Measurements from ENCODE around the gene PLGLB2.
"Not testable (repeated sequence)": the region's sequence is repeated elsewhere in the genome, so short reads cannot be mapped to it uniquely, and the experiment has no call there.

PLGLB2 gene

DNA sequence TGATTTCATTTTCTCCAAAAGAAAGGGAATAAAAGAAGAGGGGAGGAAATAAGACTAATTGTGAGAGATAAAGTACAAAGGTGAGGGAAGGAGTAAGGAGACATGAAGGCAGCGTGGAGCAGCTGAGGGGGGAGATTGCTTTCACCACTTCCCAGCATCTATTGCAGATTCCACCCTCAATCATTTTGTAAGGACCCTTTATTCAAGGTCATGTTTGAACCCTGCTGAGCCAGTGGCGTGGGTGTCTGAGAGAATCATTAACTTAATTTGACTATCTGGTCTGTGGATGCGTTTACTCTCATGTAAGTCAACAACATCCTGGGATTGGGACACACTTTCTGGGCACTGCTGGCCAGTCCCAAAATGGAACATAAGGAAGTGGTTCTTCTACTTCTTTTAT is at the start of gene PLGLB2:
PLGLB2 (plus strand) TSS at position 297 of the 400 bp plus-strand sequence; CDS start at position 364, 67 bp downstream.
- DNase-seq (ENCODE audit: low read depth), result not testable (repeated sequence)

DNA sequence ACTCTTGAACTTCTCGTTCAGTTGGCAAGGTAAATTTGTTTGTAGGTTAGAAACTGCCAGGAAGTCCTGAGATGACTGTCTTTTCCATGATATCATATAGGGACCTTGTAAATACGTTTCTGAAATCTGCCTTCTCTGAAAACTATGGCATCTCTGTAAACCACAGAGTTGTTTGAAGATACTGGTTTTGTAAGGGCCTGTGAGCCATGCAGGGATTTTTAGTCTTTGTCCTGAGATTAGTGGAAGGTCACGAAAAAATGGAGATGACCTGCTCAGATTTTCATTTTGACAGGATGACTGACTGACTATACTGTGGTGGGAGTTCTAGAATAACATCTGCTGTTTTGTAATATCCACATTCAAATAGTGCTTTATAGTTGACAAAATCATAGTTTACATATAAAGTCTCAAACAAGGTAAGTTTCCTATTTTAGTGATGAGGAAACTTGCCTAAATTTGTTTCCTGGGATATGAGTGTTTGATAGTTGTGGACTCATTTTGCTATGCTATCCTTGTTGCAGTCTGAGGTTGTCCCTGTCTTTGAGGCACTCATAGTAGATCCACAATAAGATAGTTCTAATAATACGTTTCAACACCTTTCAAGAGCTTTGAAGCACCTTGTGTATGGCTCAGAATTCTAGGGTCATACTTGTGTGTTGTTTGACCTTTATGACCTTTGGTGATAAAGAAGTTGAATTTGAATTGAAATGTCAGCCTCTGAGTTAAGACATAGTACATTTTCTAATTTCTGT is 43.1 kb upstream of the PLGLB2 start:
- not testable (repeated sequence) for DNase-seq (ENCODE audit: low read depth)

DNA sequence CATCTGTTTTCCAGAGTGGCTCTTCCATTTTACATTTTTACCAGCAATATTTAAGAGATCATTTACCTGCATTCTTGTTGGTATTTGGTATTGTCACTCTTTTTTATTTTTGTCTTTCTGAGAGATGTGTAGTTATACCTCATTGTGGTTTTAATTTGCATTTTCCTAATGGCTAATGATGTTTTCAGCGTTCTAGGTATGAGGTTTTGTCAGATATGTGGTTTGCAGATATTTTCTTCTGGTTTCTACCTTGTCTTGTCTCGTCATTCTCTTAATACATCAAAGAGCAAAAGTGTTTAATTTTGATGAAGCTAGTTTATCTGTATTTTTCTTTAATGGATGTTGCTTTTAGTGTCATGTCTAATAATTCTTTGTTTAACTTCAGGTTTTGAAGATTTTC is 39.5 kb upstream of the PLGLB2 start:
- not testable (repeated sequence) for DNase-seq (ENCODE audit: low read depth)

DNA sequence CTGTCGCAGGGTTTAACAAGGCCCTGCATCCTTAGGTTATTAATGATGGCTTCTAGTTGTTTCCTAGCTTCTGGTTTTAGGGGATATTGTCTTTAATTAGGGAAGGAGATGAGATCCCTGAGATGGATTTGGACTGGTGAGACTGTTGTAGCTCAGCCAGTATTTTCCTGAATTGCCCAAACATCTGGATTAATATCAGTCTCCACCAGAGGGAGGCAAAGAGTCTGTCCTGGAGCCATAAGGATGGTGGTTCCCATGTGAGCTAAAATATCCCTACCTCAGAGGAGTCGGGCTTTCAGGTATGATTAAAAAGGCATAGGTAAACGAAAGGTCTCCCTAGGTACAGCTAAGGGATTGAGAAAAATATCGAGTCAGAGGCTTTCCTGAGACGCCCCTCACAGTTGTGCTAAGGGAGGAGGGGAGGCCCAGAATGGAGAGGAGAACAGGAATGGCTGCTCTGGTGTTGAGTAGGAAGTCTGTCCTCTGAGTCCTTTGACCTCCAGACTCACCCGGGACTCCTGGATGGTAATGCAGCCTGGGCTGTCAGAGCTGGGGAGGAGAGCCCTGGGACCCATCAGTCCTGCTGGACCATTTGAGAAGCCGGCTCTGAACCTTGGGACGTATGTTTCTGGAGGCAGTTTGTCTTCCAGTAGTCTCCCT is 19.8 kb upstream of the PLGLB2 start:
- not testable (repeated sequence) for DNase-seq (ENCODE audit: low read depth)

DNA sequence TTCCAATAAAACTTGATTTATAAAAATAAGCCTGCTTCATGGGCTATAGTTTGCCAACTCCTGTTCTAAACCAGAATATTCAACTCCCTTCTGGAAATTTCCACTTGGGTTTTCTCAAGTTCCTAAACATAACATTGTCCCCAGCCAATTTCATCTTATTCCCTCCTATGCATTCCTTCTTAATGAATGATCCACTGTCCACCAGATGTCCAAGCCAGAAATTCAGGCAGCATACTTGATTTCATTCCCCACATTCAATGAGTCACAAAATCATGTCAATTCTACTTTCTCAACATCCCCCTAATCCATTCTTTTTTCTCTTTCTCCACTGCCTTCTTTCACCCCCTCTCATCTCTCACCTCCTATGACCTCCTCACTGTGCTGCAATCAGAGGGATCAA is 7.0 kb upstream of the PLGLB2 start:
- not testable (repeated sequence) for DNase-seq (ENCODE audit: low read depth)

DNA sequence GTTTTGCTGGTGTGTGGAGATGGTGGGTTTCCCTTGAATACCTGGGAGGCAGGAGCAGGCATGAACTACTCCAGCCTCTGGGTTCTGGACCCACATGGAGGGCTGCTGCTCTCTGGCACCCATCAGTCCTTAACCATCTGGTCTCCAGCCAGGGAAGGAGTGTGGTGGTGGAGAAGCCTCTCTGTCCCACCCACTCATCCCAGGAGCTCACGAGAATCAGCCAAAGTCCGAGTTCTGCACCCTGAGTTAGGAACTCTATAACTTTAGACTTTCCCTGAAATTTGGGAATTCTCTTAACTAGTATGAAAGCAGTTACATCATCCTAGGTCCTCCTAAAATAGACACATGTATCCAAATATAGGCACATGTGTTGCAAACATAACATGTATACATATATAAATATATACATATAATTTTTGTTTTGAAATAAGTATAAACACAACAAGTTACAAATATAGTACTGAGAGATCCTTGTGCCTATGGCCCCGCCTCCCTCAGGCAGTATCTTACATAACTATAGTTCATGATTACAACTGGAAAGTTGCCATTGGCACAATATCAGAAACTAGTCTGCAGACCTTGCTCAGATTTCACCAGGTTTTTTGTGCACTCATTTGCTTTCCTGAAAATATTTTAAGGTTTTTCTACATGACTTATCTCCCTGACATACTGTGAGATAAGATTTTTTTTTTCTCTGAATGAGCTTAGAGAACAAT is 5.3 kb upstream of the PLGLB2 start:
- not testable (repeated sequence) for DNase-seq (ENCODE audit: low read depth)

DNA sequence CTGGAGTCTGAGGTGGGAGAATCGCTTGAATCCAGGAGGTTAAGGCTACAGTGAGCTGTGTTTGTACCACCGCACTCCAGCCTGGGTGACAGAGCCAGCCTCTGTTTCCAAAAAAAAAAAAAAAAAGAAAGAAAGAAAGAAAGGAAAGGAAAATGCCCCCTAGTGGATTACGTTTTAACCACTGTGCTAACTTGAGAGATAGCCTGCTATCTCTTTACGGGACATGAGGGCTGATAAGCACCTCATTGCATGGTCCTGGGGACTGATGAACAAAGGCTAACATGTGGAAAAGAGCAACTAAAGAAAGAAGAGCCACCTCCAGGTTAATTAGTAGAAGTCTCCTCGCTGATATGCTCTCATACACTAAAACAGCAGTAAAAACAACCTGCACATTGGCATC is 4.2 kb upstream of the PLGLB2 start:
- DNase-seq (ENCODE audit: low read depth), result not testable (repeated sequence)

DNA sequence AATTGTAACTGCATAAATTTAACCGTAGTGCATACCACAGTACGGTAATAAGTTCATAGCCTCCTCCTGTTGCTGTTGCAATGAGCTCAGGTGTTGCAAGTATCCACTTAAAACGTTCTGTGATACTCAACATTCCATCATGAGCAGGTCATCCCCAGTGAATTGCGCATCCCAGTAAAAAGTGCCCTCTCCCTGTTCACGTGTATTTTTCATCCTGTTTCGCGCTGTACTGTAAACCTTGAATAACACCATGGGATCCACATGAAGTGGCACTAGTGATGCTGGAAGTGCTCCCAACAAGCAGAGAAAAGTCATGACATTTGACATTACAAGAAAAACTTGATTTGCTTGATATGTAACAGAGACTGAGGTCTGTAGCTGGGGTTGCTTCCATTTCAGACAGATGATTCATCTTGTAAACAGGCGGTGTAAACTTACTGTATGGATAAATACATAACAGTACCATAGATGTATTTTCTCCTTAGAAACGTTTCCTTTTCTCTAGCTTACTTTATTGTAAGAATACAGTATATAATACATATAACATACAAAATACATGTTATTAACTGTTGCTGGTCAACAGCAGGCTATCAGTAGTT is 2.4 kb upstream of the PLGLB2 start:
- not testable (repeated sequence) for DNase-seq (ENCODE audit: low read depth)

DNA sequence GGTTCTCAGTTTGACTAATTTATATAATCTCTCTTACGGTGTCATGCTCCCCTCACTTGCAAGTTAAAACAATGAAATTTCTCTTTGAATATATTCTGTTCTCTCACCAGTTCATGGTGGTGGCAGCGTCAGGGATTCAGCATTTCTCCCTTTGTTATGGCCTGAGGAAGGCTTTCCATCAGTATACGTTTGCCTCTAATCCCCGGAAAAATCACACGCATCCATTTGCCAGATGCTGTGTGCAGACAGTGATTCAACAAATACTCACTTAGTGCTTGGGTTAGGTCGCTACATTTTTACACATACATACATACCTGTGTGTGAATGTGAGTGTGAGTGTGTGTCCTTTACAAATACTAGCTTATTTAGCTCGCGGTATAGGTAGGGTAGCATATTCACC is 637 bp downstream of the PLGLB2 start:
- DNase-seq (ENCODE audit: low read depth), result not testable (repeated sequence)

DNA sequence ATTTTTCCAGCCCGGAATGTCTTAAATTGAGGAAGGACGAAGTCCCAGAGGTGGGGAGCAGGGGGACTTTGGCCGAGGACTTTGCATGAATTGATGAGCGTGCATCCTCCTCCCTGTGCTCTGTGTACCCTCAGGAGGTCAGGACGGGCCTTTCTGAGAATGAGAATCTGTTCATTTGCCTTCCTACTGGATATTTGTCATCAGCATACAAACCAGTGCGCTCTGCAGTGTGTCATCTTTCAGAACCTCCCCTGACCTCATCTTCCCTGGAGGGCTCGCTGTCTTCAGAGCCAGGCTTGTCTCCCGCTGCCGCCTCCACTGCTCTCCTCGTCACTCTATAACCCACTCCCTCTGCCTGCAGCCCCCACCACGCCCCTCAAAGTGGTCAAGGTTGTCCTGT is 2.7 kb downstream of the PLGLB2 start:
- DNase-seq (ENCODE audit: low read depth), result not testable (repeated sequence)

DNA sequence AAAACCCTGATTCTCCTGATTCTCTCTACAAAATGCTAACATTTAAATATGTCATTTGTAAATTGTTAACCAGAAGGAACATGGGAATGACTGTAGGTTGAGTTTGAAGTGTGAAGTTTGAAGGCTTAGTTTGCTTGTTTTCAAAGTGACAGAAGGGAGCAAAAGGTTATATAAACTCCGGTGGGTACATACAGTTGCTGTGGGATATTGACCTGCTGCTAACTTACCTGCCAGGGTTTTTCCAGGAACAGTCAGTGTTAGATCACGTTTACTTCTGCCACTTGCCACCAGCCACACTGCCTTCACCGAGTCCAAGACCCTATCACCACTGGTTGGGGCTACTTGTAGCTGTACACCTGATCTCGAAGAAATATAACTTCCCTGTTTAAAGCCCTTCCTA is 6.9 kb downstream of the PLGLB2 start:
- not testable (repeated sequence) for DNase-seq (ENCODE audit: low read depth)
